ENCODE data around the gene SRD5A3. TPM values are rescaled to one million over a fixed set of nuclear protein-coding genes. Genes with fewer than 3 reads are reported as not detected.
"Not testable (repeated sequence)": the region's sequence is repeated elsewhere in the genome, so short reads cannot be mapped to it uniquely, and the experiment has no call there.

SRD5A3 gene
- total RNA-seq, 1 experiment from 2014 or later, result 39.6 TPM

- Mint-ChIP-seq H3K36me3 (ENCODE audit: insufficient read depth, unreplicated experiment) (no peaks in the 10 kb centered on the region), H3K9me3 (ENCODE audit: low read depth, unreplicated experiment) (no peaks in the 10 kb centered on the region), H3K4me1 (ENCODE audit: low read depth, unreplicated experiment) (peaks cover 17% of the 10 kb centered on the region), H3K4me3 (ENCODE audit: low read depth, unreplicated experiment) (no peak overlapping the region), H3K27ac (ENCODE audit: unreplicated experiment) (no peak overlapping the region), H3K27me3 (ENCODE audit: unreplicated experiment) (no peaks in the 10 kb centered on the region)
- CTCF ChIA-PET, result interaction anchor here (0.6 kb wide), 2 partner anchors 20 to 27 kb away, joined by 4 to 10 read pairs; no protein-coding TSS in a partner anchor
- no peak for DNase-seq
- no peak for TF ChIP-seq CTCF (IDR thresholded peaks at IDR 0.05; ENCODE audit: unreplicated experiment)
- intact Hi-C loops (cut with micrococcal nuclease; ENCODE audit: unreplicated experiment), result no loop called here
- BruUV-seq (replicated peaks), result no TSS peak
Measured at GRCh38 chr4:55352726-55353125, 6.7 kb downstream of the SRD5A3 start.

- H3K4me1 Mint-ChIP-seq (ENCODE audit: low read depth, unreplicated experiment), result peaks cover 12% of the 10 kb centered on the region
- BruUV-seq (replicated peaks); DNase-seq; H3K9me3 Mint-ChIP-seq (ENCODE audit: low read depth, unreplicated experiment); H3K27ac Mint-ChIP-seq (ENCODE audit: unreplicated experiment); H3K27me3 Mint-ChIP-seq (ENCODE audit: unreplicated experiment); intact Hi-C loops (cut with micrococcal nuclease; ENCODE audit: unreplicated experiment); H3K4me3 Mint-ChIP-seq (ENCODE audit: low read depth, unreplicated experiment); H3K36me3 Mint-ChIP-seq (ENCODE audit: insufficient read depth, unreplicated experiment): not testable (repeated sequence)
- CTCF ChIA-PET, result interaction anchor here (0.6 kb wide), 2 partner anchors 21 to 26 kb away, joined by 4 to 10 read pairs; no protein-coding TSS in a partner anchor
Measured at GRCh38 chr4:55353228-55353747, 7.2 kb downstream of the SRD5A3 start.

GRCh38 chr4:55354648-55355047 lies 8.6 kb downstream of the SRD5A3 start:
- no peak for TF ChIP-seq CTCF (IDR thresholded peaks at IDR 0.05; ENCODE audit: unreplicated experiment)
- intact Hi-C loops (cut with micrococcal nuclease; ENCODE audit: unreplicated experiment), result no loop called here
- no peak for DNase-seq

GRCh38 chr4:55355555-55355954 lies 9.5 kb downstream of the SRD5A3 start:
- no peaks in the 10 kb centered on the region for H3K36me3 Mint-ChIP-seq (ENCODE audit: insufficient read depth, unreplicated experiment)
- CTCF ChIA-PET, result interaction anchor here (0.7 kb wide), 3 partner anchors 15 to 1936 kb away, joined by 3 to 9 read pairs (median 7); no protein-coding TSS in a partner anchor
- no TSS peak for BruUV-seq (replicated peaks)
- H3K4me1 Mint-ChIP-seq (ENCODE audit: low read depth, unreplicated experiment), result peaks cover 18% of the 10 kb centered on the region
- H3K4me3 Mint-ChIP-seq (ENCODE audit: low read depth, unreplicated experiment), result no peak overlapping the region
- H3K27ac Mint-ChIP-seq (ENCODE audit: unreplicated experiment), result no peak overlapping the region
- H3K27me3 Mint-ChIP-seq (ENCODE audit: unreplicated experiment), result no peaks in the 10 kb centered on the region
- DNase-seq, result no peak
- H3K9me3 Mint-ChIP-seq (ENCODE audit: low read depth, unreplicated experiment), result no peaks in the 10 kb centered on the region
- intact Hi-C loops (cut with micrococcal nuclease; ENCODE audit: unreplicated experiment), result no loop called here
- TF ChIP-seq CTCF (IDR thresholded peaks at IDR 0.05; ENCODE audit: unreplicated experiment), result no peak

More at GRCh38 chr4:55354648-55355047, 8.6 kb downstream of the SRD5A3 start:
- no peaks in the 10 kb centered on the region for H3K27me3 Mint-ChIP-seq (ENCODE audit: unreplicated experiment)
- H3K4me3 Mint-ChIP-seq (ENCODE audit: low read depth, unreplicated experiment), result no peak overlapping the region
- no peaks in the 10 kb centered on the region for H3K9me3 Mint-ChIP-seq (ENCODE audit: low read depth, unreplicated experiment)
- no peaks in the 10 kb centered on the region for H3K36me3 Mint-ChIP-seq (ENCODE audit: insufficient read depth, unreplicated experiment)
- no TSS peak for BruUV-seq (replicated peaks)
- H3K27ac Mint-ChIP-seq (ENCODE audit: unreplicated experiment), result no peak overlapping the region
- CTCF ChIA-PET, result interaction anchor here (0.7 kb wide), 1 partner anchor 174 kb away, joined by 3 read pairs; no protein-coding TSS in a partner anchor
- peaks cover 18% of the 10 kb centered on the region for H3K4me1 Mint-ChIP-seq (ENCODE audit: low read depth, unreplicated experiment)

- Mint-ChIP-seq H3K27me3 (ENCODE audit: unreplicated experiment) (no peaks in the 10 kb centered on the region), H3K4me1 (ENCODE audit: low read depth, unreplicated experiment) (peaks cover 18% of the 10 kb centered on the region), H3K36me3 (ENCODE audit: insufficient read depth, unreplicated experiment) (peaks cover 4% of the 10 kb centered on the region), H3K9me3 (ENCODE audit: low read depth, unreplicated experiment) (no peaks in the 10 kb centered on the region), H3K4me3 (ENCODE audit: low read depth, unreplicated experiment) (no peak overlapping the region), H3K27ac (ENCODE audit: unreplicated experiment) (no peak overlapping the region)
- no peak for DNase-seq
- no TSS peak for BruUV-seq (replicated peaks)
- CTCF ChIA-PET, result no interaction called here
- no peak for TF ChIP-seq CTCF (IDR thresholded peaks at IDR 0.05; ENCODE audit: unreplicated experiment)
- intact Hi-C loops (cut with micrococcal nuclease; ENCODE audit: unreplicated experiment), result no loop called here
Measured at GRCh38 chr4:55356991-55357461, 11.0 kb downstream of the SRD5A3 start.

Data from Calu3 (cell line).